K562 (cell line): ENCODE measurements around the gene MTPN. TPM values are rescaled to one million over a fixed set of nuclear protein-coding genes. Genes with fewer than 3 reads are reported as not detected.

Experiments
- ATAC-seq: fragments of 200-7000 bp; cut with Tn5 transposase; 3 replicates; pipeline ENCODE4 v1.9.1; 2020; ENCODE audit warnings: moderate library complexity
- BruUV-seq: library from RNA; stranded (reverse); fragments of 400-500 nt; replicated peaks from 2 replicates; lab custom pipeline; 2021; lab: Mats Ljungman, UMichigan
- CTCF ChIA-PET: fragments of 300-600 bp; formaldehyde crosslinking; extraction: SDS; loops from one replicate; lab custom pipeline; 2021; ENCODE audit warnings: low intra/inter-chr PET ratio; lab: Yijun Ruan, JAX
- POLR2A ChIA-PET: fragments of 300-600, 350-650 bp; sonication (Branson Sonifier 250); formaldehyde crosslinking; extraction: SDS; loops from one replicate; lab custom pipeline; 2021; ENCODE audit warnings: antibody characterized with exemption, inconsistent platforms; lab: Yijun Ruan, JAX
- DNase-seq, 4 experiments: peaks; one replicate each; pipeline versions ENCODE4 v3.0.0 to v3.0.0-alpha.2; 2011 to 2018; ENCODE audit warnings: low spot score in 3 of 4, mixed read lengths in 3 of 4; ENCODE audit errors: extremely low read depth in 1 of 4
- FAIRE-seq: peaks from 2 replicates; lab custom pipeline; 2011; peaks lifted over from hg19 to GRCh38; lab: Jason Lieb, UNC
- H2AFZ ChIP-seq: 2 replicates; pipeline ENCODE4 v1.6.0; 2011; ENCODE audit warnings: low read depth, low read length, control low read depth, inconsistent platforms
- H3K27ac ChIP-seq: fragments of 200-600 bp; 3 replicates; pipeline ENCODE4 v1.8.0; 2011; ENCODE audit warnings: low read depth, mild to moderate bottlenecking, control low read depth, inconsistent platforms, low read length, moderate library complexity, mixed read lengths; ENCODE audit errors: extremely low read depth
- H3K27me3 ChIP-seq, 2 experiments: fragments of 300-600 bp in 1 of 2; 2 replicates in 1 of 2; 3 replicates in 1 of 2; pipeline versions ENCODE4 v1.6.0 to v1.8.0; 2011; ENCODE audit warnings: inconsistent platforms in 2 of 2, low read length in 2 of 2, mild to moderate bottlenecking in 1 of 2, mixed read lengths in 1 of 2, moderate library complexity in 1 of 2; ENCODE audit not compliant: control insufficient read depth in 2 of 2, insufficient read depth in 2 of 2
- H3K36me3 ChIP-seq: fragments of 300-600 bp; 3 replicates; pipeline ENCODE4 v1.8.0; 2011; ENCODE audit warnings: mild to moderate bottlenecking, low read length, inconsistent platforms; ENCODE audit not compliant: control insufficient read depth, insufficient read depth
- H3K4me1 ChIP-seq, 2 experiments: fragments of 200-600 bp in 1 of 2; replicated peaks in 1 of 2; 2 replicates in 1 of 2; 3 replicates in 1 of 2; pipeline versions ENCODE4 v1.5.1 to v1.8.0; 2011; ENCODE audit warnings: inconsistent platforms in 2 of 2, low read length in 2 of 2, mild to moderate bottlenecking in 1 of 2, mixed read lengths in 1 of 2, moderate library complexity in 1 of 2; ENCODE audit not compliant: control insufficient read depth in 2 of 2, insufficient read depth in 2 of 2
- H3K4me2 ChIP-seq: 2 replicates; pipeline ENCODE4 v1.6.1; 2011; ENCODE audit warnings: low read length, control low read depth, inconsistent platforms, mixed read lengths; ENCODE audit not compliant: insufficient read depth
- H3K4me3 ChIP-seq: fragments of 200-600 bp; sonication (generic), shearing (Covaris generic); 2 replicates; pipeline ENCODE4 v1.5.1; 2016; ENCODE audit warnings: control low read depth, inconsistent platforms
- H3K79me2 ChIP-seq: fragments of 200-600 bp; 3 replicates; pipeline ENCODE4 v1.8.0; 2011; ENCODE audit warnings: low read length, inconsistent platforms; ENCODE audit not compliant: control insufficient read depth, insufficient read depth
- H3K9ac ChIP-seq, 2 experiments: 2 replicates each; pipeline versions ENCODE4 v1.6.0 to v1.6.1; 2011; ENCODE audit warnings: low read depth in 2 of 2, low read length in 2 of 2, control low read depth in 1 of 2, inconsistent platforms in 1 of 2, mild to moderate bottlenecking in 1 of 2, mixed read lengths in 1 of 2; ENCODE audit not compliant: insufficient read depth in 1 of 2
- H3K9me1 ChIP-seq: one replicate; pipeline ENCODE4 v1.6.0; 2011; ENCODE audit warnings: inconsistent platforms, mild to moderate bottlenecking, low read length, moderate library complexity; ENCODE audit not compliant: control insufficient read depth, insufficient read depth
- H3K9me3 ChIP-seq: replicated peaks from 2 replicates; pipeline ENCODE4 v1.5.1; 2011; ENCODE audit warnings: low read depth, low read length, inconsistent platforms; ENCODE audit not compliant: control insufficient read depth, insufficient read depth
- H4K20me1 ChIP-seq: replicated peaks from 2 replicates; pipeline ENCODE4 v1.6.1; 2011; ENCODE audit warnings: low read length, inconsistent platforms, mixed read lengths; ENCODE audit not compliant: control insufficient read depth, insufficient read depth
- CEBPG ChIP-seq, 3 experiments: fragments of 200-800 bp in 1 of 3; sonication (Bioruptor generic) in 1 of 3; sonication (generic) in 1 of 3; formaldehyde crosslinking in 1 of 3; IDR thresholded peaks in 2 of 3; conservative IDR thresholded peaks in 1 of 3; 2 replicates each; pipeline versions ENCODE4 v1.6.1 to v1.8.0; 2016 to 2022; ENCODE audit warnings: missing compliant biosample characterization in 2 of 3, missing genetic modification characterization in 2 of 3, mild to moderate bottlenecking in 1 of 3, missing genetic modification reagents in 1 of 3
- CHAMP1 ChIP-seq: fragments of 450-650 bp; IDR thresholded peaks from 2 replicates; pipeline ENCODE4 v1.6.1; 2016; ENCODE audit warnings: mild to moderate bottlenecking
- FOSL1 ChIP-seq: fragments of 200-800 bp; sonication (Bioruptor generic); conservative IDR thresholded peaks from 2 replicates; pipeline ENCODE4 v1.6.1; 2016; ENCODE audit warnings: missing genetic modification characterization, missing compliant biosample characterization
- GABPB1 ChIP-seq: sonication (generic); formaldehyde crosslinking; IDR thresholded peaks from 2 replicates; pipeline ENCODE4 v1.8.0; 2022; ENCODE audit warnings: mild to moderate bottlenecking, missing genetic modification reagents
- MAZ ChIP-seq, 2 experiments: fragments of 450-650 bp in 1 of 2; sonication (generic) in 1 of 2; formaldehyde crosslinking; IDR thresholded peaks in 1 of 2; conservative IDR thresholded peaks in 1 of 2; 2 replicates each; pipeline versions ENCODE4 v1.4.0 to v1.5.0; 2020; ENCODE audit warnings: mild to moderate bottlenecking in 1 of 2, missing genetic modification reagents in 1 of 2
- NFE2 ChIP-seq: IDR thresholded peaks from 2 replicates; pipeline ENCODE4 v1.6.1; 2014; ENCODE audit warnings: antibody characterized with exemption, low read depth
- NFIC ChIP-seq: fragments of 450-650 bp; IDR thresholded peaks from 2 replicates; pipeline ENCODE4 v1.6.1; 2017; ENCODE audit warnings: mild to moderate bottlenecking, inconsistent platforms
- PHF21A ChIP-seq: fragments of 450-650 bp; IDR thresholded peaks from 2 replicates; pipeline ENCODE4 v1.6.1; 2017; ENCODE audit warnings: low read depth, borderline replicate concordance
- PRMT5 ChIP-seq: sonication (generic); formaldehyde crosslinking; IDR thresholded peaks from 2 replicates; pipeline ENCODE4 v1.5.0; 2020; ENCODE audit warnings: missing genetic modification reagents
- RCOR1 ChIP-seq, 2 experiments: IDR thresholded peaks; 2 replicates each; pipeline ENCODE4 v1.6.1; 2012; ENCODE audit warnings: low read depth in 2 of 2, low read length in 2 of 2, borderline replicate concordance in 1 of 2, improper control_type of control experiment in 1 of 2
- TAF1 ChIP-seq: IDR thresholded peaks from 2 replicates; pipeline ENCODE4 v1.6.1; 2011; ENCODE audit warnings: mild to moderate bottlenecking, low read length, moderate library complexity; ENCODE audit not compliant: insufficient read depth, control insufficient read depth, severe bottlenecking; ENCODE audit errors: extremely low read depth
- ZNF24 ChIP-seq: fragments of 450-650 bp; IDR thresholded peaks from 2 replicates; pipeline ENCODE4 v1.6.1; 2016
- ZNF316 ChIP-seq: fragments of 450-650 bp; IDR thresholded peaks from 2 replicates; pipeline ENCODE4 v1.6.1; 2016
- ZNF507 ChIP-seq: conservative IDR thresholded peaks from 2 replicates; pipeline ENCODE4 v1.6.1; 2017; ENCODE audit warnings: missing genetic modification characterization, missing compliant biosample characterization
- ZNF551 ChIP-seq: fragments of 250-450 bp; sonication (Bioruptor Pico); IDR thresholded peaks from 2 replicates; pipeline ENCODE4 v1.5.0; 2021; ENCODE audit warnings: mild to moderate bottlenecking, moderate library complexity
- ZNF766 ChIP-seq: fragments of 200-800 bp; sonication (Bioruptor generic); conservative IDR thresholded peaks from 2 replicates; pipeline ENCODE4 v1.6.1; 2016; ENCODE audit warnings: missing genetic modification characterization, missing compliant biosample characterization
- WGBS: fragments of 100-300 bp; shearing (Covaris generic); methylation state at CpG from one replicate; pipeline ENCODE4 v1.1.6; 2016; ENCODE audit warnings: low coverage, mixed read lengths; ENCODE audit not compliant: insufficient coverage; ENCODE audit errors: missing lambda C conversion rate; 5-methylcytosine and 5-hydroxymethylcytosine counted together
- in situ Hi-C: fragments of 300-500 bp; cut with MboI; formaldehyde crosslinking; loops from 4 replicates; pipeline ENCODE4 v1.15.0; 2018; ENCODE audit warnings: inconsistent platforms, mixed read lengths
- intact Hi-C: fragments of 100-400 bp; cut with micrococcal nuclease; formaldehyde crosslinking; loops from 2 replicates; pipeline ENCODE4 v1.14.2; 2022
- polyA plus RNA-seq, 8 experiments: library from polyadenylated mRNA; depleted of rRNA in 4 of 8; stranded (reverse) in 5 of 8; unstranded in 3 of 8; fragments of >200 nt; fragmentation: Nextera tagmentation in 2 of 8; fragmentation: Illumina TruSeq in 1 of 8; extraction: Ambion mirVana in 2 of 8; extraction: Trizol in 1 of 8; gene quantifications; 2 replicates each; pipeline versions ENCODE4 v1.2.1 to v1.2.3, GENCODE V29; 2011 to 2014; ENCODE audit warnings: inconsistent platforms in 1 of 8, missing spikeins in 1 of 8
- total RNA-seq, 7 experiments: library from RNA; depleted of rRNA in 6 of 7; stranded (reverse); fragments of >200 nt in 6 of 7; fragmentation: Illumina TruSeq in 2 of 7; extraction: Trizol in 2 of 7; gene quantifications; 2 replicates each; pipeline versions ENCODE4 v1.2.1 to v1.2.3, GENCODE V29; 2011 to 2021; ENCODE audit warnings: low replicate concordance in 1 of 7

The MTPN gene
- total and polyA plus RNA-seq, 9 of the 15 experiments (the other 6 are each of a cell fraction or from before 2014, with no cell fraction given): 68.5 to 261 (median 156) TPM

DNA sequence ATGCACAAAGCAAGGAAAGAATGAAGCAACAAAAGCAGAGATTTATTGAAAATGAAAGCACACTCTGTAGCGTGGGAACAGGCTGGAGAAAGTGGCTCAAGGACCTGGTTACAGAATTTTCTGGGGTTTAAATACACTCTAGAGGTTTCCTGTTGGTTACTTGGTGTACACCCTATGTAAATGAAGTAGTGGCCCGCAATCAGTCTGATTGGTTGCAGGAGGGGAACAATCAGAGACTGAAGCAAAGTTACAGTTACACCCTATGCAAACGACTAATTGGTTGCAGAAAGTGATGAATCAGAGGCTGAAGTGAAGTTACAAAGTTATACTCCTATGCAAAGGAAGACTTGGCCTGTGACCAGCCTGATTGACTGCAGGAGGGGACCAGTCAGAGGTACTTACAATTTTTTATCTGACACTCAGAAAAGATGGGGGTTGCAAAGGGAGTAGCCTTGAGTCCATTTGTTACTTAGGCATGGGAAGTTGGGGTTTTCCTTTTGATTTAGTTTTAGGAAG, 3.6 kb upstream of the MTPN start:
- in situ Hi-C loops: no loop called here
- H3K27me3 ChIP-seq: no peaks in the 10 kb centered on the region
- H3K27ac ChIP-seq: peak overlapping the region; percentile 3; the same call in 2 of the 3 replicates
- H3K4me2 ChIP-seq: no peak overlapping the region
- no TSS peak for BruUV-seq
- peaks cover 14 to 56% of the 10 kb centered on the region in 2 experiments; a peak in 4 of 5 replicates for H3K4me1 ChIP-seq
- 0 out of 3 replicates have a peak, but pooled peaks cover under 1% of the 10 kb centered on the region for H3K36me3 ChIP-seq
- FAIRE-seq (no peak), DNase-seq (peak in 2 of 4 experiments; percentile 40 to 67), ATAC-seq (peak; percentile 7)
- intact Hi-C loops: no loop called here
- H4K20me1 ChIP-seq: no peaks in the 10 kb centered on the region
- no peak overlapping the region for H3K4me3 ChIP-seq
- H2AFZ ChIP-seq: peak overlapping the region; percentile 77
- H3K9me1 ChIP-seq: peaks cover 4% of the 10 kb centered on the region
- ChIA-PET CTCF (no interaction called here), POLR2A (interaction anchor here (1.0 to 2.0 kb wide), 2 partner anchors 9 to 28 kb away, joined by 3 to 4 read pairs; no protein-coding TSS in a partner anchor)
- H3K79me2 ChIP-seq: peaks cover 15% of the 10 kb centered on the region
- no peak overlapping the region for H3K9ac ChIP-seq
- H3K9me3 ChIP-seq: no peaks in the 10 kb centered on the region
- 32% methylated on average over 3 of the region's 3 CpGs for WGBS
- TF ChIP-seq ZNF766 (CRISPR knock-in tag) (peak; percentile 57; the same call in 1 of the 2 replicates), MAZ (CRISPR knock-in tag; conservative IDR thresholded peaks at IDR 0.05 in 1 of 2, IDR thresholded peaks at IDR 0.05 in 1 of 2) (0 out of 4 replicates have a peak, but pooled peaks of 1 of the 2 experiments have one; percentile 8), CEBPG (CRISPR knock-in tag; IDR thresholded peaks at IDR 0.05) (0 out of 2 replicates have a peak, but pooled peaks have one; percentile 20), CEBPG (tag; conservative IDR thresholded peaks at IDR 0.05 in 1 of 2, IDR thresholded peaks at IDR 0.05 in 1 of 2) (peak in 1 of 2 experiments; percentile 38; a peak in 1 of 4 replicates), PRMT5 (CRISPR knock-in tag) (no peak), ZNF316 (0 out of 2 replicates have a peak, but pooled peaks have one; percentile 33), GABPB1 (CRISPR knock-in tag) (0 out of 2 replicates have a peak, but pooled peaks have one; percentile 3), NFE2 (peak; percentile 55), ZNF551 (no peak), PHF21A (peak; percentile 71; the same call in 1 of the 2 replicates), ZNF507 (tag) (no peak), CHAMP1 (0 out of 2 replicates have a peak, but pooled peaks have one; percentile 16), ZNF24 (peak; percentile 31; the same call in 1 of the 2 replicates), FOSL1 (tag) (peak; percentile 12; the same call in 1 of the 2 replicates), RCOR1 (IDR thresholded peaks at IDR 0.05; ENCODE audit: borderline replicate concordance in 1 of 2, low read depth in 2 of 2, low read length in 2 of 2) (peak in 1 of 2 experiments; percentile 56; a peak in 1 of 4 replicates), TAF1 (no peak), NFIC (peak; percentile 6; the same call in 1 of the 2 replicates)
